ENCODE measurements around the gene SEPTIN5.

The SEPTIN5 gene

DNA sequence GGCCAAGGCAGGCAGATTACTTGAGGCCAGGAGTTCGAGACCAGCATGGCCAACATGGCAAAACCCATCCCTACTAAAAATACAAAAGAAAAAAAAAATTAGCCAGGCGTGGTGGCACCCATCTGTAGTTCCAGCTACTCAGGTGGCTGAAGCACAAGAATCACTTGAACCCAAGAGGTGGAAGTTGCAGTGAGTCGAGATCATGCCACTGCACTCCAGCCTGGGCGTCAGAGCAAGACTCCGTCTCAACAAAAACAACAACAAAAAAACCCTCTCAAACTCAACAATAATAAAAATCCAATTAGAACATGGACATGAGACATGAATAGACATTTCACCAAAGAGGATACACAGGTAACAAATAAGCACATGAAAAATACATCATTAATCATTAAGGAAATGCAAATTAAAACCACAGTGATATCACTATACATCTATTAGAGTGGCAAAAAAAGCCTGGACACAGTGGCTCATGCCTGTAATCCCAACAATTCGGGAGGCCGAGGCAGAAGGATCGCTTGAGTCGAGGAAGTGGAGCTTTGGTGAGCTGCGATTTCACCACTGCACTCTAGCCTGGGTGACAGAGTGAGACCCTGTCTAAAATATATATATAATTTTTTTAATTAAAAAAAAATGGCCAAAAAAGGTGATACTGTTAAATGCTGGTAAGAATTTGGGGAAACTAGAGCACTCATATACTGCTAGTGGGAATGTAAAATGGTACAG, 12.7 kb upstream of the SEPTIN5 start:
- Histone ChIP-seq H3K4me3 (ENCODE audit: low read depth, low read length) (no peak overlapping the region), H2AFZ (ENCODE audit: insufficient read depth, low read length, poor library complexity) (no peak overlapping the region), H3K9ac (ENCODE audit: low read length) (no peak overlapping the region), H2AK5ac (ENCODE audit: low read length) (no peak overlapping the region), H3K27ac (ENCODE audit: low read depth, low read length) (no peak overlapping the region), H3K14ac (ENCODE audit: low read length) (no peak overlapping the region), H3K4ac (ENCODE audit: low read depth, low read length) (no peak overlapping the region), H3K18ac (ENCODE audit: low read length) (no peak overlapping the region), H3K27me3 (ENCODE audit: insufficient read depth, low read length) (no peaks in the 10 kb centered on the region), H4K8ac (ENCODE audit: low read depth, low read length) (no peak overlapping the region), H3K4me1 (ENCODE audit: control insufficient read depth in 1 of 2, insufficient read depth in 2 of 2, low read length in 2 of 2) (peaks cover 0 to 2% of the 10 kb centered on the region in 2 experiments), H3K79me2 (ENCODE audit: control insufficient read depth, insufficient read depth, low read length, poor library complexity) (no peaks in the 10 kb centered on the region), H3K23ac (ENCODE audit: low read length) (no peak overlapping the region), H4K91ac (ENCODE audit: low read depth, low read length) (no peak overlapping the region), H3K79me1 (ENCODE audit: low read length) (no peaks in the 10 kb centered on the region), H3K4me2 (ENCODE audit: low read length) (no peak overlapping the region), H3K36me3 (ENCODE audit: control insufficient read depth in 1 of 2, insufficient read depth in 2 of 2, low read length in 2 of 2) (no peaks in the 10 kb centered on the region), H2BK120ac (ENCODE audit: insufficient read depth, low read length, poor library complexity) (no peak overlapping the region), H4K12ac (ENCODE audit: low read depth, low read length) (no peak overlapping the region), H2BK5ac (ENCODE audit: low read depth, low read length, poor library complexity) (no peak overlapping the region), H2BK12ac (ENCODE audit: low read length) (no peak overlapping the region), H3K9me3 (ENCODE audit: insufficient read depth, low read depth, low read length) (no peaks in the 10 kb centered on the region)
- DNase-seq = no peak
- 100% methylated on average over 1 of the region's 10 CpGs for WGBS (ENCODE audit: extremely low coverage, insufficient coverage, insufficient read length)

- no CpG with 5 or more reads among the region's 9 CpGs for WGBS (ENCODE audit: extremely low coverage, insufficient coverage, insufficient read length)
- H3K18ac ChIP-seq (ENCODE audit: low read length) = no peak overlapping the region
- H3K4me3 ChIP-seq (ENCODE audit: low read depth, low read length) = no peak overlapping the region
- H3K14ac ChIP-seq (ENCODE audit: low read length) = no peak overlapping the region
- no peak overlapping the region for H2AFZ ChIP-seq (ENCODE audit: insufficient read depth, low read length, poor library complexity)
- H3K79me2 ChIP-seq (ENCODE audit: control insufficient read depth, insufficient read depth, low read length, poor library complexity) = no peaks in the 10 kb centered on the region
- H3K4ac ChIP-seq (ENCODE audit: low read depth, low read length) = no peak overlapping the region
- no peak overlapping the region for H2BK5ac ChIP-seq (ENCODE audit: low read depth, low read length, poor library complexity)
- no peaks in the 10 kb centered on the region for H3K36me3 ChIP-seq (ENCODE audit: control insufficient read depth in 1 of 2, insufficient read depth in 2 of 2, low read length in 2 of 2)
- no peak overlapping the region for H3K4me2 ChIP-seq (ENCODE audit: low read length)
- no peak overlapping the region for H2AK5ac ChIP-seq (ENCODE audit: low read length)
- no peak for DNase-seq
- no peaks in the 10 kb centered on the region for H3K79me1 ChIP-seq (ENCODE audit: low read length)
- no peak overlapping the region for H4K12ac ChIP-seq (ENCODE audit: low read depth, low read length)
- no peak overlapping the region for H4K8ac ChIP-seq (ENCODE audit: low read depth, low read length)
- peaks cover 2% of the 10 kb centered on the region for H3K9me3 ChIP-seq (ENCODE audit: insufficient read depth, low read depth, low read length)
- H3K27ac ChIP-seq (ENCODE audit: low read depth, low read length) = no peak overlapping the region
- H3K27me3 ChIP-seq (ENCODE audit: insufficient read depth, low read length) = no peaks in the 10 kb centered on the region
- peaks cover 0 to 2% of the 10 kb centered on the region in 2 experiments for H3K4me1 ChIP-seq (ENCODE audit: control insufficient read depth in 1 of 2, insufficient read depth in 2 of 2, low read length in 2 of 2)
- no peak overlapping the region for H3K9ac ChIP-seq (ENCODE audit: low read length)
- H2BK120ac ChIP-seq (ENCODE audit: insufficient read depth, low read length, poor library complexity) = no peak overlapping the region
- H2BK12ac ChIP-seq (ENCODE audit: low read length) = no peak overlapping the region
- no peak overlapping the region for H4K91ac ChIP-seq (ENCODE audit: low read depth, low read length)
- H3K23ac ChIP-seq (ENCODE audit: low read length) = no peak overlapping the region
Observed at GRCh38 chr22:19703869-19704268, 10.4 kb upstream of the SEPTIN5 start.

GRCh38 chr22:19704355-19705015, 9.8 kb upstream of the SEPTIN5 start:
- Histone ChIP-seq H4K8ac (ENCODE audit: low read depth, low read length) (no peak overlapping the region), H4K12ac (ENCODE audit: low read depth, low read length) (no peak overlapping the region), H3K4me2 (ENCODE audit: low read length) (no peak overlapping the region), H2AFZ (ENCODE audit: insufficient read depth, low read length, poor library complexity) (no peak overlapping the region), H3K36me3 (ENCODE audit: control insufficient read depth in 1 of 2, insufficient read depth in 2 of 2, low read length in 2 of 2) (no peaks in the 10 kb centered on the region), H2BK120ac (ENCODE audit: insufficient read depth, low read length, poor library complexity) (no peak overlapping the region), H2BK12ac (ENCODE audit: low read length) (no peak overlapping the region), H3K9ac (ENCODE audit: low read length) (no peak overlapping the region), H3K14ac (ENCODE audit: low read length) (no peak overlapping the region), H3K23ac (ENCODE audit: low read length) (no peak overlapping the region), H3K4me1 (ENCODE audit: control insufficient read depth in 1 of 2, insufficient read depth in 2 of 2, low read length in 2 of 2) (peaks cover 0 to 2% of the 10 kb centered on the region in 2 experiments), H3K27ac (ENCODE audit: low read depth, low read length) (no peak overlapping the region), H3K18ac (ENCODE audit: low read length) (no peak overlapping the region), H3K4me3 (ENCODE audit: low read depth, low read length) (peak overlapping the region; percentile 13), H4K91ac (ENCODE audit: low read depth, low read length) (no peak overlapping the region), H2BK5ac (ENCODE audit: low read depth, low read length, poor library complexity) (no peak overlapping the region), H3K79me2 (ENCODE audit: control insufficient read depth, insufficient read depth, low read length, poor library complexity) (no peaks in the 10 kb centered on the region), H3K79me1 (ENCODE audit: low read length) (no peaks in the 10 kb centered on the region), H3K9me3 (ENCODE audit: insufficient read depth, low read depth, low read length) (peaks cover 2% of the 10 kb centered on the region), H3K27me3 (ENCODE audit: insufficient read depth, low read length) (no peaks in the 10 kb centered on the region), H2AK5ac (ENCODE audit: low read length) (no peak overlapping the region), H3K4ac (ENCODE audit: low read depth, low read length) (no peak overlapping the region)
- no peak for DNase-seq
- WGBS (ENCODE audit: extremely low coverage, insufficient coverage, insufficient read length) = no CpG with 5 or more reads among the region's 15 CpGs

- DNase-seq = no peak
- no peaks in the 10 kb centered on the region for H3K27me3 ChIP-seq (ENCODE audit: insufficient read depth, low read length)
- no peak overlapping the region for H3K9ac ChIP-seq (ENCODE audit: low read length)
Observed at GRCh38 chr22:19705181-19705934, 8.9 kb upstream of the SEPTIN5 start.

More at GRCh38 chr22:19705181-19705934, 8.9 kb upstream of the SEPTIN5 start:
- no peak overlapping the region for H4K91ac ChIP-seq (ENCODE audit: low read depth, low read length)
- no peak overlapping the region for H3K14ac ChIP-seq (ENCODE audit: low read length)
- H3K18ac ChIP-seq (ENCODE audit: low read length) = no peak overlapping the region
- H3K79me2 ChIP-seq (ENCODE audit: control insufficient read depth, insufficient read depth, low read length, poor library complexity) = no peaks in the 10 kb centered on the region
- WGBS (ENCODE audit: extremely low coverage, insufficient coverage, insufficient read length) = no CpG with 5 or more reads among the region's 14 CpGs
- H4K8ac ChIP-seq (ENCODE audit: low read depth, low read length) = no peak overlapping the region
- peaks cover 0 to 2% of the 10 kb centered on the region in 2 experiments for H3K4me1 ChIP-seq (ENCODE audit: control insufficient read depth in 1 of 2, insufficient read depth in 2 of 2, low read length in 2 of 2)
- peaks cover 2% of the 10 kb centered on the region for H3K9me3 ChIP-seq (ENCODE audit: insufficient read depth, low read depth, low read length)
- H2AK5ac ChIP-seq (ENCODE audit: low read length) = no peak overlapping the region
- H2BK120ac ChIP-seq (ENCODE audit: insufficient read depth, low read length, poor library complexity) = no peak overlapping the region
- no peak overlapping the region for H2BK12ac ChIP-seq (ENCODE audit: low read length)
- H2BK5ac ChIP-seq (ENCODE audit: low read depth, low read length, poor library complexity) = no peak overlapping the region
- H3K4ac ChIP-seq (ENCODE audit: low read depth, low read length) = no peak overlapping the region
- H4K12ac ChIP-seq (ENCODE audit: low read depth, low read length) = no peak overlapping the region
- H3K23ac ChIP-seq (ENCODE audit: low read length) = no peak overlapping the region
- no peak overlapping the region for H3K4me2 ChIP-seq (ENCODE audit: low read length)
- no peak overlapping the region for H3K4me3 ChIP-seq (ENCODE audit: low read depth, low read length)
- H3K27ac ChIP-seq (ENCODE audit: low read depth, low read length) = no peak overlapping the region
- H2AFZ ChIP-seq (ENCODE audit: insufficient read depth, low read length, poor library complexity) = no peak overlapping the region
- H3K79me1 ChIP-seq (ENCODE audit: low read length) = no peaks in the 10 kb centered on the region
- no peaks in the 10 kb centered on the region for H3K36me3 ChIP-seq (ENCODE audit: control insufficient read depth in 1 of 2, insufficient read depth in 2 of 2, low read length in 2 of 2)

Measured in trophoblast cell (in vitro differentiated cells and primary cell).